ENCODE measurements around the gene ARIH1.

DNA sequence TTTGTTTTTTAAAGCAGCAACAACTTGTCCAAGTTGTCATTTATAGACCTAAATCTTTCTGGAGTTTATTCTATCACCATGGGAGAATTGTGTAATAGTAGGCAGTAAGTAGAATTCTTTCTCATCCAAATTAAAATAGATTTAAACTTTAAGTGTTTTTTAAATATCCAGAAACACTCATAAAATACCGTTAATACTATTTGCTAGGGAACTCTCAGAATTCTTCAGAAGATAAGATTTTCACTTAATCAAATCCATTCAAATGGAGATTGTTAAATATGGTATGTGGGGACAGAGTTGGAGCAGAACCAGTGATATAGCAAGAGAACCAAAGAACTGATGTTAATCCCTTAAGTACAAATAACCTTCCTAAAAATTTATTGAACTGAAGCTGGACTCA lies 71.0 kb downstream of the ARIH1 start:
- TF ChIP-seq CTCF (conservative IDR thresholded peaks at IDR 0.05; ENCODE audit: low read depth, low read length) = no peak
- no peak for TF ChIP-seq EZH2 (IDR thresholded peaks at IDR 0.05; ENCODE audit: borderline replicate concordance, low read depth, low read length, poor library complexity, severe bottlenecking)

All from A673 (cell line).